Right ventricle myocardium inferior (tissue), 1 donor: Measurements from ENCODE around the gene FOXP1. TPM values are rescaled to one million over a fixed set of nuclear protein-coding genes. Genes with fewer than 3 reads are reported as not detected.

Experiments
- ATAC-seq: fragments of 200-7000 bp; cut with Tn5 transposase; one replicate; pipeline ENCODE4 v1.9.1; 2020; ENCODE audit warnings: mild to moderate bottlenecking, moderate library complexity
- DNase-seq: peaks from one replicate; pipeline ENCODE4 v3.0.0; 2021; ENCODE audit errors: missing footprints
- intact Hi-C: fragments of 100-400 bp; cut with DNase I; formaldehyde crosslinking; loops from one replicate; pipeline ENCODE4 v1.11.0; 2022
- total RNA-seq: library from RNA; stranded (reverse); fragmentation: NEBNext Ultra II Directional; extraction: Animal tissue kit (Norgen Biotek cat#: 25700); gene quantifications from one replicate; pipeline ENCODE4 v1.2.1, GENCODE V29; 2021
- donor health status: DM: no; HTN: yes; CAD: no; lungs with severe emphysema.

FOXP1 gene
- total RNA-seq, 1 donor from 2014 or later = 38.5 TPM

DNA sequence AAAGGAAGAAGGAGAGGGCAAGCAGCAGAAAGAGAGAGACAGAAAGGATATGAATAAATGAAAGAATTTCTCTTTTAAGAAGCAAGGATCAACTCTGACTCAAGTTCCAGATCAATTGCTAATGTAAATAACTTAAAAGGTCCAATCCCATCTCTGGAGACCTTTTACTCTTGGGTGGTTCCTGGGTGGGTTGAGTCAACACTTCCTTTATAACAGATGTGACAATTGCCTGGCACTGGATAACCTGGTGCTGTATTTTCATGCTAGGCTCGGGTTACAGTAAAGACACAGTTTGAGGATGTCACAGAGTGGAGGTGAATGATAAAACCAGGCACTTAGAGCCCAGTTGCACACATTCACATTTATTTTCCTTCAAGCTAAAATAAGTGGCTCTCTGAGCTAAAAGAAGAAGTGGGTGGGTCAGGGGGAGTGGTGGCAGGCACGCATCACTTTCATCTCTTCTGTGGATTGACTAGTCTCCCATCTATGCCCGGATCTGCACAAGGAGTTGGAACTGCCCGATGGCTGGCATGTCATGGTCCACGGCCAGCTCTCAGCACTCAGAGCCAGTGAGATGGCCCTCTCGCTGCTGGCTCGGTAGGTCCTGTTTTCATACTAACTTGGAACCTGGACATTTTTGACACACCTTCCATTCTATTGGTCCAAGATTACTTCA, 465.8 kb downstream of the FOXP1 start:
- no peak for ATAC-seq
- no peak for DNase-seq
- intact Hi-C loops = no loop called here

DNA sequence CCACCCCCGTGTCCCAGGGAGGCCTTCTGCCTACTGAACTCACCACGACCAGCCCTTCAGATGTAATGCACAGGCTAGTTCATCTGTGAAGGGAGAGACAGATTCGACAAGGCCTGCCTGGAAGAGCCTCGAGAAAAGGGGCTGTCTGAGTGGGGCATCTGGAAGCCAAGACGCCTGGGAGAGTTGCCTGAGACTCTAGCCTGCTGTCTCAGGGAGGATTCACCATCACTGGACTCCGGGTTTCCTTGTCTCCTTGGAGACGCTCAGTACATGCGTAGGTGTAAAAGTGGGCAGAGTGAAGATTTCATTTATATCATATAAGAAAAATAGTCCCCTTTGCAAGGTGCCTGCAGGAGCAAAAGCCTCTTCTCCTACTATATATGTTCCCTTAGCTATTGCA, 468.9 kb downstream of the FOXP1 start:
- ATAC-seq = no peak
- DNase-seq = no peak
- intact Hi-C loops = no loop called here

DNA sequence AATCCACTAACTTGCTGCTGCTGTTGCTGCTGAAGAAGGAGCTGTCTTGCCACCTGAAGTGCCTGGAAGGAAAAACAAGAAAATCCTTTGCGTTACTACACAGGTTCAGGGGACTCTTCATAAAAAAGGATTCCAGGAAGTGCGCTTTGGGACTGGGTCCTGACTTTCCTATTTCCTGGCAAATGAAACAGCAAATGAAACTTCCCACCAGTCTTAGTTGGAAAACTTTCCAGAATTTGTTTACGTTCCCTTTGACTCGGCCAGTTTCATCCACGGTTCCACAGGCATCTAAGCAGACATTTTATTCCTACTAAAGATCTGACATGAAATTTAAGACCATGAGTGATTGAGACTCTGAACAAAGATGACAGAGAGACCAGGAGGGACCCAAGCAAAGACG, 471.0 kb downstream of the FOXP1 start:
- ATAC-seq (no peak), DNase-seq (no peak)
- intact Hi-C loops = loop anchor here (2.0 kb wide), 1 partner anchor 68 kb away; no protein-coding TSS in a partner anchor

DNA sequence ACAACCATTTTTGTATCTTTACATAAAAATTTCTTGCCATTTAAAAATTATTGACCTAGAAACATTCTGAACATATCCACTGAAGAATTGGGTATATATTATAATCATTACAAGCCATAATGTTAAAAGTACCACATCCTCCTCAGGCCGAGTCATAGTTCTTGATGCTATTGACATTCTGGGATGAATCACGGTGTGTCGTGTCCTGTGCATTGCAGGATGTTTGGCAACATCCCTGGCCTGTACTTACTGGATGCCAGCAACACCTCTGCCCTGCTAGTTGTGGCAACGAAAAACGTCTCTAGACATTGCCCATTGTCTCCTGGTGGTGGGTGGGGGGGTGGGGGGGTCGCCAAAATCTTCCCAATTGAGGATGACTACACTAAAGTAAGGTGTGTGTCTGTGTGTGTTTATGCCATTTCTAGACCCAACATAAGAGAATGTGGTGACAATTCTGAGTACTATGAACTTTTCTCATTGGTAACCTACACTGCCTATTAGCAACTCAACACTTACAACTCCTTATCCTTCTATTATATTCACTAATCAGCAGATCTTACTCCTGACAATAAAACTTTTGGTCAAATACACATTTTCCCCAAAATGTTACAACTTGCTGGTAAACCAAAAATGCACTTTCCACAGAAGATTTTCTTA, 471.6 kb downstream of the FOXP1 start:
- DNase-seq (no peak), ATAC-seq (no peak)
- intact Hi-C loops = loop anchor here (2.0 kb wide), 1 partner anchor 67 kb away; no protein-coding TSS in a partner anchor

DNA sequence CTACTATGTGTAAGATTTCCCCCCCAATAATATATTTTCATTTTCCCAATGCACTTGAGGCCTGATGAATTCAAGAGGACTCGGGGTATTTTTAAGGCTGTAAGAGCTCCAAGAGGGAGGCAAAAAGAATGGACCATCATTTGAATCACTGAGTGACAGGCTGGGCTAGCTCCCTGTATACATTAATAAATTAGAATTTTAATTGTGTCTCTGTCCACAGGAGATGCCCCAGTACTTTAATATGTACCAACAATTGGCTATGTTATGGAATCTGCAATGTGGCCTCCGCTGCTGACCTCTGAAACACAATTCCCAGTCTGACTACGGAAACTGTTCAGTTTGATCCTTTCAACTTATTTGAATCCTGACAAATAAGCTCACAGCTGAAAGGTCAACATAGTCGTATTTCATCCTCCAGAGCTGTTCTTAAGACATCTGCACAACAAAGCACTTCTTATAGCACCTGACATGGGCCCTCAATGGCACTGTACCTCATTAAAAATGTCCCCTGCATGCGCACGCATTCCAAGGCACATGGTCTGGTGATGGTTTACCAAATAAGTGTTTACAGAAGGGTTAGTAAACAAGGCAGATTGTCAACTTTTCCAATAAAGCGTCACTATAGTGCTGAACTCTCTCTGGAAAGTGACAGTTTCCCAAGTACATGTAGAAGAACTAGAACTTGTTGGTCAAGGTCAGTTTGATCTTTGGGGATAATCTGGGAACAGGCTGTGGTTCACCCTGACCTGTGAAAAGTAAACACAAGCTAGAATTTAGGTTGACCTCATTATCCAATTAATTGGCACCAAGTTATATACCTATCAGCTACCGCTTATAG, 472.9 kb downstream of the FOXP1 start:
- no peak for DNase-seq
- intact Hi-C loops = no loop called here
- no peak for ATAC-seq

DNA sequence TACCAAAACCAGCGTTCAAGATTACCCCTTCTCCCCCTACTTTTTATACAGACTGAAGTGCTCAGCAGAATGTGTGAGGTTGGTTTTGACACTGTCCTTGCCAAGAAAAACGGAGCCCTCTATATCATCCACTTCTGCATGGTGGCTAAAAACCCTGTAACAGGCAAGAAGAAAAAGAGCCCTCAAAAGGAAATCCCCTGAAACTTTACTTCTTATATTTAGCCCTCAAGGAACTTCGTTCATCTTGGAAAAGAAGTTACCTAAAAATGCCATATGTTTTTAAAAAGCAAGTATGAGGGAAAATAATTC, 473.6 kb downstream of the FOXP1 start:
- intact Hi-C loops = no loop called here
- ATAC-seq = no peak

DNA sequence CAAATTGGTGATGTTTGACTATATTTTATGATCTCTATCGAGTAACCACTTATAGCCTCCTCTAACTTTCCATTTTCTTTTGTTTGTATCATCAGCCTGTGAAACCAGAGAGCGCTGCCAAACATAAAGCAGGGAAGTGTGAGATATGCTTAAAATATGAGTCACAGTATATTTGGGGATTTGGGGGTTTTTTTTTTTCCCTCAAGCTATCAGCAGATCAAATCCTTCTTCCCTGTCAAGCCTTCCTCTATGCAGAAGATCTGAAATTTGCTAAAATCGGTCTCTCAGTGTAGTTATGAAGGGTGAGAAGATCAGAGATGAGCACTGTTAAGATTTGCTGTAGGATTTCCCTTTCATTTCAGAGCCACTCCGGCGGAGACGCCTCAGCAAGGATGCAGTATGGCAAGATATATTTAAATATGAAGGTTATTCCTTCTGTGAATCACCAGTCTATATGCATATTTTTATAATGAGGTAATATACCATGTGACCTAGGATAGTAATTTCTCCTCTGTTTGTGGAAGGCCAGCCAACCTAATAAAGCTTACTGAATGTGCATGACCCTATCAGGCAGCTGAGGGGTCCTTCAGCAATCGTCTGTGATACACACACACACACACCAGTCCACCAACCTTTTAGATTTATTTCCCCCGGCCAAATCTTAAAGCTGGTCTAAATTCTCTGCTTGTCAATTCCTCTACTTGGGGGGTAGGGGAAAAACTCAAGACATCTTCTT, 474.1 kb downstream of the FOXP1 start:
- ATAC-seq (no peak), DNase-seq (no peak)
- intact Hi-C loops = no loop called here

More for the DNA sequence above, 473.6 kb downstream of the FOXP1 start:
- no peak for DNase-seq

DNA sequence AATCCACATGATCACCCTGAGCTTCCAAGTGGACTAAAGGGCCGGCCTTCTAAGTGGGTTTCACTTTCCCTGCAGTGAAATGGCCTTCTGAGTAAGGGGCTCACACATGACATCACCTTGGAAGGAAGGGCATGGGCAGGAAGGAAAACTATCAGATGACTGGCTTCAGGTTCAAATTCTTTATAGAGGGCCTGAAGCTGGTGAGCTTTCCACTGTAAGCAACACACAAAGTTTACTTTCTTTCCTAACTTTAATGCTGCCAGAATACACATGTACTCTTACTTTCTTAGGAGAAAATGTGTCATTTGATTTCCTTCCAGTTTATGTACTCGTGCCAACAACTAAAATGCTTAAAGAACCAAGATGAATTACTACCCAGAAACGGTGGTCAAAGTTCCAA, 475.6 kb downstream of the FOXP1 start:
- DNase-seq (no peak), ATAC-seq (no peak)
- intact Hi-C loops = no loop called here

DNA sequence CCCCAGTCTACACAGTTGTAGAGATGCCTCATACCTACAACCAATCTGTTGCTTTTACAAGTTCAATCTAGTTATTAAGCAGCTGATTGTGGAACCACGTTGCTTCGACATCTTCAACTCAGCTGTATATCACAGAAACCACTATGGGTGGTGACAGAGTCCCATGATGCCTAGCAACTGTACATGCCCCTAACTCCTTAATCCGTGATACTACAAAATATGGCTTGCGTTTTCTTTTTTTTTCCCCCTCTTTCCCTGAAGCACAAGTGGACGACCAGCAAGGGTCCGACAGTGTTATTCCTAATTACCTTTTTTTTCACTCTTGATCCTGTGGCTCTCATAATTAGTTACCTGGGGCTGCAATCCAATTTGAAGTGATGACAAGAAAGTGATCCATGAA, 478.6 kb downstream of the FOXP1 start:
- intact Hi-C loops = loop anchor here (5.0 kb wide), 1 partner anchor 38 kb away; no protein-coding TSS in a partner anchor
- ATAC-seq (no peak), DNase-seq (no peak)

DNA sequence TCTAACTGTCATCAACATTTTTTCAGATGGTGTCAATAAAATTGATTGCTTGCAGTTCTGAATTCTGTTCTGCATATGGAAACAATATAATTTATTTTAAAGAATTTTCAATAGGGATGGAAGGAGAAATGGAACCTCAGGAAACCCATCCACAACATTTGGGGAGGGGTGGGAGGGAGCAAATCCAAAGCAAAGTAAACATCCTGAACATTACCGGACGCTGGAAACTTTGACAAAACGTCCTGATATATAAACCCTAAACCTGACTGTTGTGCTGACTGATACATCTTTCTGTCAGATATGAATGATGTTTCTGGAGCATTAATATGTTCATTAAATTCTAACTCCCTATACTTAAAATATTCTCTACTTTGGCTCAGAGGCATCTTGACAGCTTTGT, 479.0 kb downstream of the FOXP1 start:
- no peak for ATAC-seq
- no peak for DNase-seq
- intact Hi-C loops = loop anchor here (5.0 kb wide), 1 partner anchor 37 kb away; no protein-coding TSS in a partner anchor

DNA sequence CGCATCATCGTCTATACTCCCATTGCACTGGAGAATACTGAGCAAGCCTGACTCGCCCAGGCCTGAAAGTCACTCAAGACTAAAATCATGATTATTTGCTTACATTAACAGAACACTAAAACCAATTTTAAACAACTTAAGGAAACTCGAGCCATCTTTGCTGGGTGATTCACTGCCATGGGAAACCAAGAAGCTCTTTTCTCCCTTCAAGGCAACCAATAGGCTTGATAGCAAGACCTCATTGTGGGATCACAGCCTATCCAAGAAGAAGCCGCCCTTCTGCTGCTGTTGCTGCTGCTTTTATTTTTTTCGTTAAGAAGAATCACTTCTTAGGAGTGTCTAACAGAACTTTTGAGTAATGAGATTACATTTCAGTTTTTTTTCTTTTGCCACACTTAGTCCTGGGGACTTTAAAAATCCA, 479.4 kb downstream of the FOXP1 start:
- intact Hi-C loops = loop anchor here (5.0 kb wide), 1 partner anchor 37 kb away; no protein-coding TSS in a partner anchor
- ATAC-seq (no peak), DNase-seq (no peak)

DNA sequence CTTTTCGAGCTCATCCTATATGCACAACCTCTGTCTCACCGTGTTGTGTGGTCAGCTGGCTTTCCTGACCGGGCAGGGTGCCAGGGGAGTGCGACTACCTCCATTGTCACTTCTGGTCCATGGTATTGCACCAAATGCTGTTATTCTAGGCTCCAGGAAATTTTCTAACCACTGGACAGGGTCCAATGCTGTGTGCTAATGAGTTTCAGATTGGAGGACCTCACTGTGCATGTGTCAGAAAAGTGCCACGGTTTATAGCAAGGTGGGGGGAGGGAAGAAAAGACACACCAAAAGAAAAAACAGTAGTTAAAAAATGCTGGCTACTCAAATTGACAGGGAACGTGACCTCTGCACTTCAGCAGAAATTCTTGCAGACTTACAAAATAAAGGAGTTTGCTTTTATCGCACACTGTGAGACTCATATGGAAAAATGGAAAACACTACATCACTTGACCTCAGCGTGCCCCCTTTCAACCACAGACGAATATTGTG, 480.1 kb downstream of the FOXP1 start:
- intact Hi-C loops = loop anchor here (5.0 kb wide), 1 partner anchor 36 kb away; no protein-coding TSS in a partner anchor
- ATAC-seq = peak; percentile 56

DNA sequence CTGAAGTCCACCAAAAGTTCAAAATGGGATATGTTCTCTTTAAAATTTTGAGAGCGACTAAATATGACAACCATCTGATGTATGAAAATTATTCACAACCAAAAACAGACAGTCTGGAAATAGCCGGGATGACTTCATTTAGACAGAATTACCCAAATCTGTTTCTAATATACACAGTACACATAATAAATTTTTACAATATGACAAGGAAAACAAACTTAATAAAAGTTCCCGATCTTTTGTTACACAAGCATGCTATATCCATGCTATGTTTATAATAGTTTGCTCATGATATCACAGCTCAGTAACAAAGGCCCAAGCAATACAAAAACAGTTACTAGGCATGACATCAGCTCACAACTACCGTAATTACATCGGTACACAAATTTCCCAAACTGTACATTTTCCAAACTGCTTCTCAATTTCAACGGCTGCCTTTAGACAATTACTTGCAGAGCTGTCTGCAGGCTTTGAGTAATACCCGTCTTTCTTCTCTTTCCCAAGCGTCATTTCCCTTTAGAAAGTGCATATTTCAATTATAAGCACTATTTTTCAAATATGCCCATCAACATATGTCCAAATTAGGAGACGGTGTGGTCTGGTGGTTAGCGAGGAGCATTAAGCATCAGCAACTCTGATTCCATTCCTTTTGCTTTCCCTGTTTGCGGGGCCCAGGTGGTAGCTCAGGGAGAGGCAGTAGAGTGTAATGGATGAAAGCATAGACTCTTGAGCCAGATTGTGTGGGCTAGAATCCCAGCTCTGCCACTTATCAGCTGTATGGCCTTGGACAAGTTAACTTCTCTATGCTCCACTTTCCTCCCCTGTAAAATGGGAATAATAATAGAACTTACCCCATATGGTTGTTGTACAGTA, 481.2 kb downstream of the FOXP1 start:
- DNase-seq = no peak
- ATAC-seq = peak; percentile 29
- intact Hi-C loops = loop anchor here (5.0 kb wide), 1 partner anchor 35 kb away; no protein-coding TSS in a partner anchor

More for the DNA sequence above, 480.1 kb downstream of the FOXP1 start:
- DNase-seq = peak; percentile 87

DNA sequence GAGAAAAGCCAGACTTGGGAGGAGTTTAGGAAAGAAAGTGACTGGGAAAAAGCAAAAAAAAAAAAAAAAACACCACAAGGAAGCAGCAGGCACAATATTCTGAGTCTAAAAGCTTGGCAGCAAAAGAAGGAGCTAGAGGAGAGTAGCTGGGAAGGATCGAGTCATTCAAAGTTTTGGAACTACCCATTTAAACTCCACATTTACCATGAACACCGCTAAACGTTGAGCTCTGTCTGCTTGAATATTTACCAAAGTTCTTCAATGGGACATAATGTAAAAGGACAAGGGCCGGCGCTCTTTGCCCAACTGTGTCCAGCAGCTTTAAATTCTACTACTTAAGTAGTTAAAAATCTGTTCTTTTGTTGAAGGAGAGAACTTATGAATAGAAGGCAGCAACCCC, 481.9 kb downstream of the FOXP1 start:
- ATAC-seq = no peak
- no peak for DNase-seq
- intact Hi-C loops = loop anchor here (5.0 kb wide), 1 partner anchor 34 kb away; no protein-coding TSS in a partner anchor

DNA sequence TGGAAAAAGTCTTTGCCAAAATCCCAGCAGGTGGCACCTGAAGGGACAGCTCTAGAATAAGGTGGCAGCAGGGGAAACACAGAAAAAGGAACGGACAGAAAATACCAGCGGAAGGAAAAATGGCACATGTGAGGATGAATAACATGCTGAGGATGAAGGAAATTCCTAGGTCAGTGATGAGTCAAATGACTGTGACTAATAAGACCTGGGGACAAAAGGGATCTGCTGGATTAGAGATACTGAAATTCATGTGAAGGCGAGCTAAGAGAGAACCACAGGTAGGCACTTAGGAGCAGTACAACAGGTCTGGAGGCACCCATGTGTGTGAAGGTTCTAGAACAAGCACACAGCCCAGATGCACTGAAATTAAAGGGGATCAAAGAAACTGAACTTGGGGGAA, 482.5 kb downstream of the FOXP1 start:
- no peak for DNase-seq
- intact Hi-C loops = loop anchor here (5.0 kb wide), 1 partner anchor 34 kb away; no protein-coding TSS in a partner anchor
- no peak for ATAC-seq

DNA sequence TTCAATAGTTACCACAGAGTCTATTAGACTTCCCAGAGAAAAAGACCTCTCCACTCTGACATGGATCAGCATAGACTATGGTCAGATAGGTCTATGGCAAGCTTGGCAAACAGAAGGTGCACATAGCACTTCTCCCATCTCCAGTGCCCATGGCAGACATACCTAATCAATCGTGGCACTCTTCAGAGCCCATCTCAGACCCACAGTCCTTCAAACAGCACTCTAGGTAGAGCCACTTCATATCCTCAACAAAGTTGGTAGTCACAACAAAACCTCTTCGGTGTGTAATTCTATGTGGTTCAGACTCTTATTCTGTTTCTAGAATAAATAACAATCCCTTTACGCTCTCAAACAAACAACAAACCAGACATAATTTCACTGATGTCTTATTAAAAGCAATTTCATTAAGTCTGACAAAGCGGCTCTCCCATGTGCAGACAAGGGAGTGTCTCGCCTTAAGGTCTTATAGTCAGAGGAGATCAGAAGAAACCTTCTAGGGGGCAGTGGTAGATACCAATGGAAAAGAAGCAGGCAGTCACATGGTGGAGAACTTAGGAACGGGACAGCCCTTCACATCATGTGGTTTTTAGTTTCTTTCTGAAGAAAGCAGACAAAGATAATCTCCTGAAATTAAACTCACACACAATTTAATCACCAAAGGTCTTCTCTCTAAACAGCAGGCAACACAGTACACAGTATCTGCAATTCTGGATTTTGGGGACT, 483.4 kb downstream of the FOXP1 start:
- DNase-seq (no peak), ATAC-seq (no peak)
- intact Hi-C loops = loop anchor here (5.0 kb wide), 1 partner anchor 33 kb away; no protein-coding TSS in a partner anchor

DNA sequence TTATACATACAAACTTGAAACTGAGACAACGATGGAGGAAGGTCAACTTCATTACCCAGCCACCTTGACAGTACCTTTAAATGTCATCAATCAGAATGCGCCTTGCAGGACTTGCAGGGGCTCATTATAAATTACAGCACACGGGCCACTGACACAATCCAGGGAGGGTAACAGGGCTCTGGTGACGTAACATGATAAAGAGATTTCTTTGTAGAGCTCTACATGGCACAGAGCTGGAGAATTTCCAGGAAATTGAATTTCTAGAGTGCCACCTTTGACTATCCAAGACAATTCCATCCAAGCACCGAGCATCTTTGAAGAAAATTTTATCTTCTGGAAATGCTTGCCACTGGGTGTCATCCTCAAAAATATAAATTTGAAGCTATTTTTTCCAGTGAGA, 486.0 kb downstream of the FOXP1 start:
- ATAC-seq (no peak), DNase-seq (no peak)
- intact Hi-C loops = no loop called here
